SIG-M5 (cell line): ENCODE measurements around the gene KRTAP10-12.

Source experiments
- DNase-seq: peaks from one replicate; lab custom pipeline; 2025; lab: John Stamatoyannopoulos, UW

The KRTAP10-12 gene

GRCh38 chr21:44699502-44700001 lies 2.6 kb downstream of the KRTAP10-12 start:
- no peak for DNase-seq

- no peak for DNase-seq
These were observed 3.4 kb downstream of the KRTAP10-12 start for GRCh38 chr21:44700101-44701022.

- no peak for DNase-seq
These were observed 4.0 kb downstream of the KRTAP10-12 start for GRCh38 chr21:44701023-44701400.

GRCh38 chr21:44701541-44701940 lies 4.6 kb downstream of the KRTAP10-12 start:
- DNase-seq: no peak

GRCh38 chr21:44702111-44702972 lies 5.4 kb downstream of the KRTAP10-12 start:
- DNase-seq: no peak

GRCh38 chr21:44702973-44703730 lies 6.2 kb downstream of the KRTAP10-12 start:
- DNase-seq: no peak

GRCh38 chr21:44703731-44704635 lies 7.0 kb downstream of the KRTAP10-12 start:
- no peak for DNase-seq

- no peak for DNase-seq
These were observed 7.6 kb downstream of the KRTAP10-12 start for GRCh38 chr21:44704636-44705001.

GRCh38 chr21:44706026-44706705 lies 9.2 kb downstream of the KRTAP10-12 start:
- no peak for DNase-seq

- no peak for DNase-seq
These were observed 10.0 kb downstream of the KRTAP10-12 start for GRCh38 chr21:44706706-44707581.

GRCh38 chr21:44708213-44708865 lies 11.4 kb downstream of the KRTAP10-12 start:
- DNase-seq: no peak

GRCh38 chr21:44708866-44709425 lies 12.0 kb downstream of the KRTAP10-12 start:
- DNase-seq: no peak

GRCh38 chr21:44709426-44710293 lies 12.7 kb downstream of the KRTAP10-12 start:
- no peak for DNase-seq

- DNase-seq: no peak
These were observed 13.3 kb downstream of the KRTAP10-12 start for GRCh38 chr21:44710294-44710665.

GRCh38 chr21:44710756-44711326 lies 13.9 kb downstream of the KRTAP10-12 start:
- DNase-seq: no peak

GRCh38 chr21:44711327-44712202 lies 14.6 kb downstream of the KRTAP10-12 start, which contains the start of gene TSPEAR:
TSPEAR (minus strand) TSS chr21:44711572; CDS start chr21:44711514, 58 bp downstream.
- no peak for DNase-seq
